Mucosa of descending colon (tissue), 3 donors: ENCODE results near the gene DNAH9. TPM values are rescaled to one million over a fixed set of nuclear protein-coding genes. Genes with fewer than 3 reads are reported as not detected.

ENCODE experiments used
- ATAC-seq: fragments of 200-7000 bp; cut with Tn5 transposase; one replicate; pipeline ENCODE4 v1.9.1; 2020; ENCODE audit warnings: mild to moderate bottlenecking, moderate library complexity
- DNase-seq, 3 donors: peaks; one replicate each; pipeline ENCODE4 v3.0.0-alpha.2; 2020
- H3K36me3 ChIP-seq: fragments of 200-600 bp; one replicate; pipeline ENCODE4 v1.8.0; 2021; ENCODE audit warnings: low read depth, mild to moderate bottlenecking
- H3K4me1 ChIP-seq: fragments of 200-600 bp; one replicate; pipeline ENCODE4 v1.8.0; 2021; ENCODE audit warnings: low read depth, mild to moderate bottlenecking
- H3K4me3 ChIP-seq: fragments of 200-600 bp; one replicate; pipeline ENCODE4 v1.8.0; 2021; ENCODE audit warnings: mild to moderate bottlenecking
- H3K9me3 ChIP-seq: fragments of 200-600 bp; one replicate; pipeline ENCODE4 v1.8.0; 2021; ENCODE audit warnings: mild to moderate bottlenecking
- intact Hi-C, 2 donors: fragments of 100-400 bp; cut with DNase I in 1 of 2; cut with micrococcal nuclease in 1 of 2; formaldehyde crosslinking; loops; one replicate each; pipeline versions ENCODE4 v1.11.0 to v1.11.1; 2022; cut with DNase I, micrococcal nuclease
- total RNA-seq, 3 donors: library from RNA; stranded (reverse); fragmentation: NEBNext Ultra II Directional in 2 of 3; extraction: Animal tissue kit (Norgen Biotek cat#: 25700) in 2 of 3; gene quantifications; one replicate each; pipeline versions ENCODE4 v1.2.1 to v1.2.4, GENCODE V29; 2021 to 2023
- TF ChIP-seq, protein P1 (sequence below): fragments of 200-600 bp; IDR thresholded peaks from one replicate; pipeline ENCODE4 v1.8.0; 2022; ENCODE audit warnings: antibody characterized with exemption, mild to moderate bottlenecking
- donor health status: DM: no; HTN: no; CAD: no; lungs with moderate emphysema.
- donor health status: DM: no; HTN: no; CAD: no.
- donor health status: DM: no; HTN: yes; CAD: no.

Gene DNAH9
- total RNA-seq, 3 donors from 2014 or later = 0.41 to 1.5 (median 0.79) TPM

DNA sequence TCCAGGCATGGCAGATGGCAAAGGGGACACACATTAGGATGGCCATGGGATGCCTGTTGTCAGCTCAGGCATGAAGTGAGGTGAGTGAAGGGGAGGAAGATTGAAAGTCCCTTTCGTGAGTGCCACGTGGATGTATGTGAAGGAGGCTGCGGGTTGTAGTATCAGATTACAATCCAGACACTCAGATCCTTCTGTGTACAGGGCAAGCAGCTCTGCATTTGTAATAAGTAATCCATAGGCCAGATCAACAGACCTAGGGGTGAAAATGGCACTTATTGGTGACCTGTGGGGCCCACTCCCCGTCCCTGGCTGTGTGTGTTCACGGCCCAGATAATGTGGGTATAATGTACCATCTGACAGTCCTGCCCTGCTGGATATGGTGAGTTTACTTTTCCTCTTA, 159.5 kb downstream of the DNAH9 start:
- Histone ChIP-seq H3K4me1 (no peaks in the 10 kb centered on the region), H3K9me3 (no peaks in the 10 kb centered on the region)

DNA sequence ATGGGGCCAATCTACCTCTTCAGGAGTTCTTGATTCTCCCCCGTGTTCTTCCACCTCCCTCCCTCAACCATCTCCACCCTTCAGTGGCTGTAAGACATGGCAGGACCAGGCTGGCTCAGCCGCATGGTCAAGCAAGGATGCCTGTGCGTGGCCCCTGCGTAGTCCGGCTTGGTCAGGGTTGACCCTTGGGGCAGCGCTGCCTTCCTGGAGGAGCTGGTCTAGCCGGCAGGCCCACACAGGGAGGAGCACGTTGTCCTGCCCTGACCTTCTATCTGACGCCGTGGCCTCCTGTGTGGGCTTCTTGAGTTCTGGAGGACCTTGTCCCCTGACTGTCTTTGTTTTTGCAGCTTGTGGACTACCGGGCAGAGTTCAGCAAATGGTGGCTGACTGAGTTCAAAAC, 169.8 kb downstream of the DNAH9 start:
- ATAC-seq (no peak), DNase-seq (no peak)
- intact Hi-C loops = no loop called here
- TF ChIP-seq, protein P1, sequence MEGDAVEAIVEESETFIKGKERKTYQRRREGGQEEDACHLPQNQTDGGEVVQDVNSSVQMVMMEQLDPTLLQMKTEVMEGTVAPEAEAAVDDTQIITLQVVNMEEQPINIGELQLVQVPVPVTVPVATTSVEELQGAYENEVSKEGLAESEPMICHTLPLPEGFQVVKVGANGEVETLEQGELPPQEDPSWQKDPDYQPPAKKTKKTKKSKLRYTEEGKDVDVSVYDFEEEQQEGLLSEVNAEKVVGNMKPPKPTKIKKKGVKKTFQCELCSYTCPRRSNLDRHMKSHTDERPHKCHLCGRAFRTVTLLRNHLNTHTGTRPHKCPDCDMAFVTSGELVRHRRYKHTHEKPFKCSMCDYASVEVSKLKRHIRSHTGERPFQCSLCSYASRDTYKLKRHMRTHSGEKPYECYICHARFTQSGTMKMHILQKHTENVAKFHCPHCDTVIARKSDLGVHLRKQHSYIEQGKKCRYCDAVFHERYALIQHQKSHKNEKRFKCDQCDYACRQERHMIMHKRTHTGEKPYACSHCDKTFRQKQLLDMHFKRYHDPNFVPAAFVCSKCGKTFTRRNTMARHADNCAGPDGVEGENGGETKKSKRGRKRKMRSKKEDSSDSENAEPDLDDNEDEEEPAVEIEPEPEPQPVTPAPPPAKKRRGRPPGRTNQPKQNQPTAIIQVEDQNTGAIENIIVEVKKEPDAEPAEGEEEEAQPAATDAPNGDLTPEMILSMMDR = no peak
- Histone ChIP-seq H3K4me1 (no peaks in the 10 kb centered on the region), H3K4me3 (no peak overlapping the region), H3K36me3 (no peaks in the 10 kb centered on the region), H3K9me3 (no peaks in the 10 kb centered on the region)

More for the DNA sequence above, 159.5 kb downstream of the DNAH9 start:
- Histone ChIP-seq H3K4me3 (no peak overlapping the region), H3K36me3 (no peaks in the 10 kb centered on the region)
- ATAC-seq = no peak
- intact Hi-C loops = no loop called here
- TF ChIP-seq, protein P1 = no peak
- DNase-seq = no peak

DNA sequence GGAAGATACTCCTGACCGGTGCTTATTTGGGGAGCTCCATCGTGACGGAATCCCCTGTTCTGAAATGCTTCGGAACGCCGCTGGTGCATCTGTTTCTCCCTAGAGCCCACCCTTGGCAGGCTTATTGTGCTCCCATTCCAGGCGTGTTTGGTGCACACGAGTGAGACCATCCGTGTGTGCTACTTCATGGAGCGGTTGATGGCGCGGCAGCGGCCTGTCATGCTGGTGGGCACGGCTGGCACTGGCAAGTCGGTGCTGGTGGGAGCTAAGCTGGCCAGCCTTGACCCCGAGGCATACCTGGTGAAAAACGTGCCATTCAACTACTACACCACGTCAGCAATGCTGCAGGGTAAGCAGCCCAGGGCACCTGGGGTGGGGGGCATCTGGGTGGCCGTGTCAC, 170.7 kb downstream of the DNAH9 start:
- Histone ChIP-seq H3K36me3 (no peaks in the 10 kb centered on the region), H3K9me3 (no peaks in the 10 kb centered on the region), H3K4me1 (no peaks in the 10 kb centered on the region), H3K4me3 (no peak overlapping the region)
- intact Hi-C loops = no loop called here
- TF ChIP-seq, protein P1 = no peak
- ATAC-seq = no peak
- DNase-seq = no peak

DNA sequence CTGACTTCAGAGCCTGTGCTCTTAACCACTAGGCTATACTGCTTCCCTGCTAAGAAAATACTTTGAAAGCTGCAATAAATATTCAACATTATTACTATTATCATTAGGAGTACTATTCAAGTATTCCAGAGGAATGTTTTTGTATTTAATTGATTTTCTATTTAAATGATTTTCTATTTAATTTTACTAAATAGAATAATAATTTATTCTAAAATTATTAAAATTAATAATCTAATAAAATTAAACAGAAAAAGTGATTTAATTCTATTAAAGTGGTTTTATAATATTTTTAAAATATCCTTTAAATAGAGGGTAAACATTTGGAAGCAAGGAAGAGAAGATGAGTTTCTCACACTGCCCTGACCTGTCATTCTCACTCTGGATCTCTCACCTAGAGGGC, 173.8 kb downstream of the DNAH9 start:
- intact Hi-C loops = no loop called here
- no peak for ATAC-seq
- no peak for DNase-seq
- no peaks in the 10 kb centered on the region for H3K36me3 ChIP-seq
- H3K9me3 ChIP-seq = no peaks in the 10 kb centered on the region
- TF ChIP-seq, protein P1 = no peak
- no peaks in the 10 kb centered on the region for H3K4me1 ChIP-seq
- no peak overlapping the region for H3K4me3 ChIP-seq

DNA sequence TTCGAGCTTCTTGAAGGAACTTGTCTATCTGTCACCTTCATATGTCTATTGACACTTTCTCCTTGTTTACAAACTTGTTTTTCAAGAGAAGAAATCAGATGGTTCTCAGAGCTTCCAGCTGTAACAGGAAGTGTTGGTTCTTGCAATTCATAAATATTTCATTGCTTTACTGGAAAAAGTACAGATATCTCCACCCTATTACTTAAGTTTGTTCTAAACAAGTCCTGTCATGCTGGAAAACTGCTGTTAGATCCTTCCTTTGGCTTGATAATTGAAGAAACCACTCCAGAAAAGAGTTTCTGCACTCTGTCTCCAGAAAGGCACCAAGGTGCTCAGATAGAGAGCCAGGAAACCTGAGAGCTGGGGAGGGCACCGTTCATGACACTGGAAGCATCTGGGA, 181.6 kb downstream of the DNAH9 start:
- Histone ChIP-seq H3K9me3 (no peaks in the 10 kb centered on the region), H3K36me3 (no peaks in the 10 kb centered on the region), H3K4me3 (no peak overlapping the region), H3K4me1 (no peaks in the 10 kb centered on the region)
- no peak for ATAC-seq
- intact Hi-C loops = no loop called here
- no peak for DNase-seq
- TF ChIP-seq, protein P1 = no peak

DNA sequence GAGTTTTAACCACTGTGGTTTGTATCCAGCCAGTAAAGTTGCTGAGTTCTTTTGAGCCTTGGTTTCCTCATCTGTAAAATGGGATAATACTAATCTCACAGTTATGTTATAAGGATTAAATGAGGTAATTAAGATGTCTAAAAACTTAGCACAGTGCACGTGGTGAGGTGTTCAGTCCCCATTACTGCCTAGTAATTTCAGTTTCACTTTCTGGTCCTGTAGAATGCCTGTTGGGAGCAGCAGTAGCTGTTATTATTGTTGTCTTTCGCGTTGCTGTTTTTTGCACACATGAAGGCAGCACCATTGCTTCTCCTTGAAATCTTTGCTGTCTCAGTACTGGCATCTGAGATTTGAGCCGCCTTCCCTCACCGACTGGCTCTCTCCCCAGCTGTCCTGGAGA, 182.4 kb downstream of the DNAH9 start:
- Histone ChIP-seq H3K9me3 (no peaks in the 10 kb centered on the region), H3K36me3 (no peaks in the 10 kb centered on the region), H3K4me3 (no peak overlapping the region), H3K4me1 (no peaks in the 10 kb centered on the region)
- DNase-seq (no peak), ATAC-seq (no peak)
- intact Hi-C loops = no loop called here
- TF ChIP-seq, protein P1 = no peak
